Osteoblast (primary cell): ENCODE measurements around the gene PAN3. TPM values are rescaled to one million over a fixed set of nuclear protein-coding genes. Genes with fewer than 3 reads are reported as not detected.

Experiments used
- DNase-seq: peaks from one replicate; pipeline ENCODE4 v3.0.0; 2011; ENCODE audit warnings: low spot score, mixed read lengths; ENCODE audit not compliant: insufficient read length; ENCODE audit errors: missing footprints
- H2AFZ ChIP-seq: 2 replicates; pipeline ENCODE4 v1.6.0; 2011; ENCODE audit warnings: mild to moderate bottlenecking, low read length
- H3K27ac ChIP-seq: 2 replicates; pipeline ENCODE4 v1.5.1; 2011; ENCODE audit warnings: mild to moderate bottlenecking, low read depth, low read length, moderate library complexity
- H3K27me3 ChIP-seq: 2 replicates; pipeline ENCODE4 v1.6.0; 2012; ENCODE audit warnings: mild to moderate bottlenecking, control low read depth, inconsistent platforms, low read length, moderate library complexity; ENCODE audit not compliant: insufficient read depth
- H3K36me3 ChIP-seq: 2 replicates; pipeline ENCODE4 v1.5.1; 2011; ENCODE audit warnings: mild to moderate bottlenecking, low read length, control low read depth, moderate library complexity; ENCODE audit not compliant: insufficient read depth
- H3K4me1 ChIP-seq: 2 replicates; pipeline ENCODE4 v1.5.1; 2011; ENCODE audit warnings: mild to moderate bottlenecking, low read length, control low read depth, moderate library complexity; ENCODE audit not compliant: insufficient read depth
- H3K4me2 ChIP-seq: 2 replicates; pipeline ENCODE4 v1.6.0; 2011; ENCODE audit warnings: mild to moderate bottlenecking, low read length; ENCODE audit not compliant: insufficient read depth
- H3K4me3 ChIP-seq: fragments of 200-600 bp; sonication (generic); 3 replicates; pipeline ENCODE4 v1.5.1; 2012; ENCODE audit warnings: mild to moderate bottlenecking, low read length, inconsistent platforms; ENCODE audit not compliant: insufficient read depth
- H3K79me2 ChIP-seq: 2 replicates; pipeline ENCODE4 v1.6.0; 2012; ENCODE audit warnings: mild to moderate bottlenecking, low read length, control low read depth, inconsistent platforms; ENCODE audit not compliant: insufficient read depth
- H3K9me3 ChIP-seq: 2 replicates; pipeline ENCODE4 v1.5.1; 2011; ENCODE audit warnings: low read depth, low read length, control low read depth
- H4K20me1 ChIP-seq: 2 replicates; pipeline ENCODE4 v1.6.0; 2012; ENCODE audit warnings: mild to moderate bottlenecking, low read length, control low read depth; ENCODE audit not compliant: insufficient read depth
- total RNA-seq: library from RNA; depleted of rRNA; stranded (reverse); fragments of >200 nt; gene quantifications from 2 replicates; pipeline ENCODE4 v1.2.3, GENCODE V29; 2012
- TF ChIP-seq, protein P1 (sequence below): IDR thresholded peaks from 2 replicates; pipeline ENCODE4 v1.5.1; 2011; ENCODE audit warnings: mild to moderate bottlenecking, low read depth, low read length, moderate library complexity; ENCODE audit errors: extremely low read depth

The PAN3 gene
- total RNA-seq, 1 donor, result 27.5 TPM

DNA sequence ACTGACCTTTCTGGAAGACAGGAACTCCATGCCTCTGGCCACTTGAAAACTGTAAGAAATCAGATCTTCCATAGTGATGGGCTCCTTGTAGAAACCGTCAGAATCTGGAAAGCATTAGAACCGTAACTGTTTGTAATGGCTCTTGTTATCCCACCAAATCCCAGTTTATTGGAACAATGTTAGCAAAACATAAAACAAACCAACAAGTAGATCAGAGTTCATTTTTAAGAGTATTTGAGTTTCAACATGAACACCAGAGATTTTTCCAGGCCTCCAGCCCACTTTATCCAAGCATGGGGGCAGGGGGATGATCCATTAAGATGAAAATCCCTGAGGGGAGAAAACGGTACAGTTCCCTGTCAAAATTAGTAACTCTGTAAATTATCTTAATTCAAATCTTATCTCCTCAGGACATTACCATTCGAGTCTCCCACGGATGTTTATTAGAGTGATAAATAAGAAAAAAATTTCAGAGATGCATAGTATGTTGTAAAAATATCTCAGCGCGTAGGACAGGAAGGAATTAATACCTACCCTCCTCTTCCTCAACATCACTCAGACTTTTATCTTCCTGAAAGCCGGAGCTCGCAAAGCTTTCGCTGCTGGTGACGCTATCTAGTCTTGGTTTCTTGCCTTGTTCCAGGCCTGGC lies 184.0 kb downstream of the PAN3 start:
- no peak overlapping the region for H3K4me2 ChIP-seq
- peak overlapping the region; percentile 31 for H3K27ac ChIP-seq

GRCh38 chr13:28324181-28324789 lies 185.9 kb downstream of the PAN3 start:
- Histone ChIP-seq H3K4me1 (peaks cover 40% of the 10 kb centered on the region), H3K27me3 (no peaks in the 10 kb centered on the region), H3K4me3 (no peak overlapping the region), H3K4me2 (peak overlapping the region; percentile 46), H3K79me2 (no peaks in the 10 kb centered on the region), H3K36me3 (no peaks in the 10 kb centered on the region), H2AFZ (peak overlapping the region; percentile 60), H3K27ac (peak overlapping the region; percentile 44), H4K20me1 (no peaks in the 10 kb centered on the region), H3K9me3 (no peaks in the 10 kb centered on the region)
- peak; percentile 86 for DNase-seq
- TF ChIP-seq, protein P1, sequence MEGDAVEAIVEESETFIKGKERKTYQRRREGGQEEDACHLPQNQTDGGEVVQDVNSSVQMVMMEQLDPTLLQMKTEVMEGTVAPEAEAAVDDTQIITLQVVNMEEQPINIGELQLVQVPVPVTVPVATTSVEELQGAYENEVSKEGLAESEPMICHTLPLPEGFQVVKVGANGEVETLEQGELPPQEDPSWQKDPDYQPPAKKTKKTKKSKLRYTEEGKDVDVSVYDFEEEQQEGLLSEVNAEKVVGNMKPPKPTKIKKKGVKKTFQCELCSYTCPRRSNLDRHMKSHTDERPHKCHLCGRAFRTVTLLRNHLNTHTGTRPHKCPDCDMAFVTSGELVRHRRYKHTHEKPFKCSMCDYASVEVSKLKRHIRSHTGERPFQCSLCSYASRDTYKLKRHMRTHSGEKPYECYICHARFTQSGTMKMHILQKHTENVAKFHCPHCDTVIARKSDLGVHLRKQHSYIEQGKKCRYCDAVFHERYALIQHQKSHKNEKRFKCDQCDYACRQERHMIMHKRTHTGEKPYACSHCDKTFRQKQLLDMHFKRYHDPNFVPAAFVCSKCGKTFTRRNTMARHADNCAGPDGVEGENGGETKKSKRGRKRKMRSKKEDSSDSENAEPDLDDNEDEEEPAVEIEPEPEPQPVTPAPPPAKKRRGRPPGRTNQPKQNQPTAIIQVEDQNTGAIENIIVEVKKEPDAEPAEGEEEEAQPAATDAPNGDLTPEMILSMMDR, result peak; percentile 91

More for the DNA sequence above, 184.0 kb downstream of the PAN3 start:
- Histone ChIP-seq H3K9me3 (no peaks in the 10 kb centered on the region), H3K4me3 (no peak overlapping the region), H2AFZ (peak overlapping the region; percentile 13), H3K27me3 (no peaks in the 10 kb centered on the region), H3K36me3 (no peaks in the 10 kb centered on the region), H4K20me1 (no peaks in the 10 kb centered on the region), H3K4me1 (peaks cover 25% of the 10 kb centered on the region), H3K79me2 (no peaks in the 10 kb centered on the region)
- TF ChIP-seq, protein P1, result no peak
- no peak for DNase-seq

DNA sequence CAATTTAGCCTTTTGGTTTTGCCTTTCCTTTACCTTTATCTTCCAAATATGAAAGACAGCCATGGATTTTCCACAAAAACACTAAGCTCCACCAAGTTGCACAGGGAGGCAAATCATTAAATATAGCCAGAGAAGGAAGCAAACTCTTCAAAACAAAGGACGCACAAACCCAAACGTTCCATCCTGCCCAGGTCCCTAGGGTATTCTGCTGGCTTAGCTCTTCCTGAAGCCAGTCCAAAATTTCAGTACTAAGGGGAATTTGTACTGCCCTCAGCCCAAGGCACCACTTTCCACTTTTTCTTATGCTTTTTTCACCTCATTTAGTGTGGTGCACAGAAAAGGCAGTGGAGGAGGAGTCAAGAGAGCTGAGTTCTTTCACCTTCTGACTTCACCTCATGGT lies 186.7 kb downstream of the PAN3 start:
- no peaks in the 10 kb centered on the region for H3K79me2 ChIP-seq
- H2AFZ ChIP-seq, result no peak overlapping the region
- peak overlapping the region; percentile 44 for H3K27ac ChIP-seq
- no peaks in the 10 kb centered on the region for H3K36me3 ChIP-seq
- H3K27me3 ChIP-seq, result no peaks in the 10 kb centered on the region
- H3K4me1 ChIP-seq, result peaks cover 47% of the 10 kb centered on the region
- H4K20me1 ChIP-seq, result no peaks in the 10 kb centered on the region
- no peaks in the 10 kb centered on the region for H3K9me3 ChIP-seq
- peak; percentile 86 for DNase-seq
- peak overlapping the region; percentile 57 for H3K4me2 ChIP-seq
- H3K4me3 ChIP-seq, result no peak overlapping the region
- TF ChIP-seq, protein P1, result no peak

GRCh38 chr13:28326056-28326455 lies 187.7 kb downstream of the PAN3 start:
- H4K20me1 ChIP-seq, result no peaks in the 10 kb centered on the region
- no peaks in the 10 kb centered on the region for H3K27me3 ChIP-seq
- no peak for DNase-seq
- TF ChIP-seq, protein P1, result no peak
- H3K9me3 ChIP-seq, result no peaks in the 10 kb centered on the region
- H3K36me3 ChIP-seq, result no peaks in the 10 kb centered on the region
- no peak overlapping the region for H2AFZ ChIP-seq
- H3K4me2 ChIP-seq, result no peak overlapping the region
- H3K27ac ChIP-seq, result no peak overlapping the region
- H3K4me3 ChIP-seq, result no peak overlapping the region
- H3K79me2 ChIP-seq, result no peaks in the 10 kb centered on the region
- H3K4me1 ChIP-seq, result peaks cover 50% of the 10 kb centered on the region
